Epithelial cell of proximal tubule (primary cell): Measurements from ENCODE around the gene CCR1. TPM values are rescaled to one million over a fixed set of nuclear protein-coding genes. Genes with fewer than 3 reads are reported as not detected.

Experiments used
- DNase-seq: peaks from one replicate; pipeline ENCODE4 v3.0.0-alpha.2; 2011; ENCODE audit warnings: low read depth
- H3K4me3 ChIP-seq: 2 replicates; pipeline ENCODE4 v1.5.1; 2011; ENCODE audit warnings: low read depth, mild to moderate bottlenecking, low read length
- total RNA-seq: library from RNA; depleted of rRNA; stranded (reverse); fragments of >200 nt; gene quantifications from 2 replicates; pipeline ENCODE4 v1.2.3, GENCODE V29; 2015
- TF ChIP-seq, protein P1 (sequence below): conservative IDR thresholded peaks from 2 replicates; pipeline ENCODE4 v1.5.1; 2012; ENCODE audit warnings: low read depth, mild to moderate bottlenecking, low read length

The CCR1 gene
- total RNA-seq, 1 donor from 2014 or later, result not detected

DNA sequence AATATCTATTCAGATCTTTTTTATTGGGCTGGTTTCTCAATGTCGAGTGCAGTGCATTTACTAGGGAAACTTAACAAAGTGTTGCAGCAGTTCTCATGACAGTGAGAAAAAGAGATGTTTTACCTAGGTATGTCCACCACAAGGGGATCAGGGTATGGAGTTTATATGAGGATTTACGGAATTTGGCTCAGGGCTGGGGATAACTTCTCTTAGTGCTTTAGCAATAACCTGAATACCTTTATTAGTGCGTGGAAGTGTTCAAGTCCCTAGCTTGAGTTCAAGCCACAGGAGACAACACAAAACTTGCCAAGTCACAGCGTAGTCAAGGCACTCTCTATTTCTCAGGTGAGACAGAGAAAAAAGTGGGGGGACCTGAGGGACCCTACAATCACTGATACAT is 30.3 kb upstream of the CCR1 start:
- TF ChIP-seq, protein P1, sequence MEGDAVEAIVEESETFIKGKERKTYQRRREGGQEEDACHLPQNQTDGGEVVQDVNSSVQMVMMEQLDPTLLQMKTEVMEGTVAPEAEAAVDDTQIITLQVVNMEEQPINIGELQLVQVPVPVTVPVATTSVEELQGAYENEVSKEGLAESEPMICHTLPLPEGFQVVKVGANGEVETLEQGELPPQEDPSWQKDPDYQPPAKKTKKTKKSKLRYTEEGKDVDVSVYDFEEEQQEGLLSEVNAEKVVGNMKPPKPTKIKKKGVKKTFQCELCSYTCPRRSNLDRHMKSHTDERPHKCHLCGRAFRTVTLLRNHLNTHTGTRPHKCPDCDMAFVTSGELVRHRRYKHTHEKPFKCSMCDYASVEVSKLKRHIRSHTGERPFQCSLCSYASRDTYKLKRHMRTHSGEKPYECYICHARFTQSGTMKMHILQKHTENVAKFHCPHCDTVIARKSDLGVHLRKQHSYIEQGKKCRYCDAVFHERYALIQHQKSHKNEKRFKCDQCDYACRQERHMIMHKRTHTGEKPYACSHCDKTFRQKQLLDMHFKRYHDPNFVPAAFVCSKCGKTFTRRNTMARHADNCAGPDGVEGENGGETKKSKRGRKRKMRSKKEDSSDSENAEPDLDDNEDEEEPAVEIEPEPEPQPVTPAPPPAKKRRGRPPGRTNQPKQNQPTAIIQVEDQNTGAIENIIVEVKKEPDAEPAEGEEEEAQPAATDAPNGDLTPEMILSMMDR, result no peak
- no peak overlapping the region for H3K4me3 ChIP-seq
- DNase-seq, result no peak

DNA sequence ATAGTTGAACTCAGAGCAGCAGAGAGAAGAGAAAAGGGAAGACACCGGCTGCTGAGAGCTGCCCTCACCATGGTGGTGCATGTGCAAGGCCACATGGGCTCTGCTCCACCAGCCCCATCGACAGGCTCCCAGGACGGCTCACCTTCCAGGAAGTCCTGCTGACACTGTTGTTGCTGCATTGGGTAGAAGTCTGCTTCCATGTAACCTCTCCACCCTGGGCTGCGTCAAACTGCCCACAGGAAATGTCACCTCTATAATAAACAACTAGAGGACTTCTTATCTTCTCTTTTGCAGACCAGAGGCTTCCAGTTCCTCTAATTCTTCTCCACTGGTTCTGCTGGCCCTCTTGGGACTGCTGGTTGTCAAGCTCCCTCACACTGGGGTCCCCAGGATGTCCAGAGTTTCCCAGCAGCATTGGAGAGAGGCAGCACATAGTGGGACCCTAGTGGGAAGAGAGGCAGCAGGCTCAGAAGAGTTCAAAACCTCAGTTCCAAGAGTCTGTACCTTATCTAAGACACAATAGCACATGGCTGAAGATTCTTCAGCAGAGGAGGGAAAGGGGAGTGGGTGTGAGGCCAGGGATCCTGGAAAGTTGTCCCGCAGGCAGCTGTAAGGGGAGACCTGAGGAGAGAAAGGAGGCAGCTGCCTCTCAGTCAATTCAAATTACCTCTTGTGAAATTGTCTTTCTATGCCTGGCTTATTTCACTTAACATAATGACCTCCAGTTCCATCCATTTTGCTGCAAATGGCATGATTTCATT is 28.4 kb upstream of the CCR1 start:
- DNase-seq, result no peak
- no peak overlapping the region for H3K4me3 ChIP-seq
- TF ChIP-seq, protein P1, result no peak

DNA sequence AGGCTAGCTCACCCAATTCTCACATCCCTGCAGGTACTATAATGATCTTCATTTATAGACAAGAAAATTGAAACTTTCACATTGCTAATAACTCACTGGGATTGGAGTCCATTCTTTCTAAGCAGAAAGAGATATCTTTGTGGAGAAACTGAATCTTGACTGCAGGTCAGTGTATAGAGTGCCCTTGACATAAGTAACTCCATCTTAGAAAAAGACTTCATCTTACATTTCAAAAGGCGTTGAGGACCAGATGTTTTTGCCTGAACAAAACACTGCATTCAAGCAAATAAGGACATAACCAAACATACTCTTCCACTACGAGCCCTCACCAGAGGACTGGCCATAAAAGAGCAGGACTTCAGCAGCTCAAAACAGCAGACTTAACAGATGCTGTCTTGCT is 27.3 kb upstream of the CCR1 start:
- H3K4me3 ChIP-seq, result no peak overlapping the region
- no peak for DNase-seq
- TF ChIP-seq, protein P1, result no peak

- no peak for DNase-seq
- TF ChIP-seq, protein P1, result no peak
- no peak overlapping the region for H3K4me3 ChIP-seq
Observed at GRCh38 chr3:46233194-46233593, 25.1 kb upstream of the CCR1 start.

GRCh38 chr3:46231323-46231722 is 23.2 kb upstream of the CCR1 start:
- no peak for DNase-seq
- no peak overlapping the region for H3K4me3 ChIP-seq
- TF ChIP-seq, protein P1, result no peak

DNA sequence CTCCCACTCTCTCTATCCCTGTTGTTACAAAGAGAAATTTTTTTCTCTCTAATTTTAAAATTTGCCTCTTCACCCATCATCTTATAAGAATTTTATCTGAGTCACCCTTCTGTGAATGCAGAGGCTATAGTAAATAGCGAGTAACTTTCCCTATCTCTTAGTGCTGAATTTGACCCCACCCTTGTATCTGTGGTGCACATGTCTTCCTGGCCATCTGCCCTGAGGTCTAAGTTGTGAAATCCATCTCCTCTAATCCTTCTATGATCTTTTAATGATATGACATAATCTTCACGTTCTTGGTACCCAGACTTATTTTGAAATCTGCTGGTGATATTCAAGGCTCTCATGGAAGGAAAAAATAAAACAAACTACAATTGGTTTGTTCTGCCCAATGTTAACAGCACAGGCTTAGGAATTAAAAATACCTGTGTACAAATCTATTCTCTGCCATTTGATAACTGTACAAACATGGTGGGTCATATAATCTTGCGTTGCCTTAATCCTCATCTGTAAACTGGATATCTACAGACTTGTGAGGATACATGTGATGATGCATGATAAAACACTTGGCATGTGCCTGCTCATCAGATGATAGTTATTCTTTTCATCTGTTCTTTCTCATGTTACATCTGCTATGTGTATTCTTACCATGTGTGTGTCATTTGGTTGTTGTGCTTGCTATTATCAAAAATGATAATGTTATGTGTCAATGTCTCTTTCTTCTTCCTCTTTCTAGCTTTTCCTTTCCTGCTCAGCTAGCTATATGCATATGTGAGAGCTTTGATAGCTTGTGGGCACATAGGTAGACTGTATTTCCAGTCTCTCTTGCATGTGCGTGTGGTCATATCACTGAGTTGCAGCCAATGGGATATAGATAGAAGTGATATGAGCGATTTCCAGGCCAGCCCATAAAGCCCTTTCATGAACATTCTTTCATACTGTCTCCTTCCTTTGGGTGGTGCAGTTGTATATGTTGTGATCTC is 20.4 kb upstream of the CCR1 start:
- DNase-seq, result no peak
- H3K4me3 ChIP-seq, result no peak overlapping the region
- TF ChIP-seq, protein P1, result no peak
